Activated CD8-positive, alpha-beta T cell treated with anti-CD3 and anti-CD28 coated beads for 36 hours (primary cell): ENCODE results near the gene PSMD1. TPM values are rescaled to one million over a fixed set of nuclear protein-coding genes. Genes with fewer than 3 reads are reported as not detected.

Experiments used
- ATAC-seq: fragments of 200-7000 bp; cut with Tn5 transposase; one replicate; pipeline ENCODE4 v1.10.0; 2021; ENCODE audit warnings: mild to moderate bottlenecking, moderate library complexity
- CTCF ChIA-PET: fragments of 350-600 bp; sonication (Branson Sonifier 250); formaldehyde crosslinking; loops from one replicate; lab custom pipeline; 2021; ENCODE audit warnings: antibody characterized with exemption; lab: Charles Lee
- POLR2A ChIA-PET: fragments of 350-600 bp; sonication (Branson Sonifier 250); formaldehyde crosslinking; loops from one replicate; lab custom pipeline; 2021; ENCODE audit warnings: antibody characterized with exemption; lab: Charles Lee
- DNase-seq: peaks from one replicate; pipeline ENCODE4 v3.0.0-alpha.2; 2020
- H3K27ac Mint-ChIP-seq: one replicate; pipeline ENCODE4 v1.8.0; 2021; ENCODE audit warnings: mild to moderate bottlenecking, mixed read lengths
- H3K27me3 Mint-ChIP-seq: one replicate; pipeline ENCODE4 v1.8.0; 2021; ENCODE audit warnings: mixed read lengths
- H3K36me3 Mint-ChIP-seq: one replicate; pipeline ENCODE4 v1.8.0; 2021; ENCODE audit warnings: low read depth, mixed read lengths
- H3K4me1 Mint-ChIP-seq: one replicate; pipeline ENCODE4 v1.8.0; 2021; ENCODE audit warnings: low read depth, mixed read lengths
- H3K4me3 Mint-ChIP-seq: one replicate; pipeline ENCODE4 v1.8.0; 2021; ENCODE audit warnings: mild to moderate bottlenecking, moderate library complexity, mixed read lengths
- H3K9me3 Mint-ChIP-seq: one replicate; pipeline ENCODE4 v1.8.0; 2021; ENCODE audit warnings: mixed read lengths
- CTCF ChIP-seq: fragments of 200-600 bp; IDR thresholded peaks from one replicate; pipeline ENCODE4 v1.8.0; 2022; ENCODE audit warnings: antibody characterized with exemption, mild to moderate bottlenecking
- intact Hi-C: fragments of 100-400 bp; cut with micrococcal nuclease; formaldehyde crosslinking; loops from one replicate; pipeline ENCODE4 v1.10.0; 2022
- total RNA-seq, 2 experiments: library from RNA; stranded (reverse); gene quantifications; one replicate each; pipeline ENCODE4 v1.2.3, GENCODE V29; 2021

Gene PSMD1
- total RNA-seq, 2 experiments from 2014 or later: 106 to 114 TPM

GRCh38 chr2:231028889-231029288 is 27.8 kb upstream of the PSMD1 start:
- no peaks in the 10 kb centered on the region for H3K36me3 Mint-ChIP-seq
- H3K27me3 Mint-ChIP-seq: peaks cover 4% of the 10 kb centered on the region
- no peaks in the 10 kb centered on the region for H3K4me1 Mint-ChIP-seq
- H3K9me3 Mint-ChIP-seq: no peaks in the 10 kb centered on the region
- no peak for DNase-seq
- intact Hi-C loops: no loop called here
- TF ChIP-seq CTCF: no peak
- no peak overlapping the region for H3K4me3 Mint-ChIP-seq
- no peak overlapping the region for H3K27ac Mint-ChIP-seq
- CTCF ChIA-PET: interaction anchor here (1.5 kb wide), 1 partner anchor 14 kb away, joined by 3 read pairs; no protein-coding TSS in a partner anchor
- POLR2A ChIA-PET: no interaction called here
- ATAC-seq: no peak

GRCh38 chr2:231029563-231029962 is 27.1 kb upstream of the PSMD1 start:
- ChIA-PET CTCF (interaction anchor here (1.5 kb wide), 1 partner anchor 75 kb away, joined by 4 read pairs; no protein-coding TSS in a partner anchor), POLR2A (no interaction called here)
- no peak overlapping the region for H3K27ac Mint-ChIP-seq
- no peaks in the 10 kb centered on the region for H3K4me1 Mint-ChIP-seq
- H3K36me3 Mint-ChIP-seq: no peaks in the 10 kb centered on the region
- DNase-seq (no peak), ATAC-seq (no peak)
- no peak overlapping the region for H3K4me3 Mint-ChIP-seq
- TF ChIP-seq CTCF: no peak
- no peaks in the 10 kb centered on the region for H3K9me3 Mint-ChIP-seq
- intact Hi-C loops: no loop called here
- H3K27me3 Mint-ChIP-seq: peaks cover 6% of the 10 kb centered on the region

- DNase-seq: no peak
These were observed 25.9 kb upstream of the PSMD1 start for GRCh38 chr2:231030725-231031124.

GRCh38 chr2:231032575-231033140 is 24.0 kb upstream of the PSMD1 start:
- H3K27ac Mint-ChIP-seq: no peak overlapping the region
- H3K4me3 Mint-ChIP-seq: no peak overlapping the region
- intact Hi-C loops: no loop called here
- H3K4me1 Mint-ChIP-seq: no peaks in the 10 kb centered on the region
- ChIA-PET CTCF (interaction anchor here (1.0 to 1.4 kb wide), 3 partner anchors 20 to 208 kb away, joined by 3 to 7 read pairs (median 5); no protein-coding TSS in a partner anchor), POLR2A (no interaction called here)
- ATAC-seq (no peak), DNase-seq (no peak)
- no peaks in the 10 kb centered on the region for H3K9me3 Mint-ChIP-seq
- H3K27me3 Mint-ChIP-seq: peaks cover 23% of the 10 kb centered on the region
- no peak for TF ChIP-seq CTCF
- H3K36me3 Mint-ChIP-seq: no peaks in the 10 kb centered on the region

More at GRCh38 chr2:231030725-231031124, 25.9 kb upstream of the PSMD1 start:
- no peak for TF ChIP-seq CTCF
- CTCF ChIA-PET: interaction anchor here (1.2 to 1.5 kb wide), 3 partner anchors 20 to 74 kb away, joined by 4 read pairs; no protein-coding TSS in a partner anchor
- ATAC-seq: no peak
- Mint-ChIP-seq H3K27ac (no peak overlapping the region), H3K4me1 (no peaks in the 10 kb centered on the region), H3K9me3 (no peaks in the 10 kb centered on the region), H3K36me3 (no peaks in the 10 kb centered on the region), H3K4me3 (no peak overlapping the region), H3K27me3 (peaks cover 9% of the 10 kb centered on the region)
- POLR2A ChIA-PET: no interaction called here
- intact Hi-C loops: no loop called here
